D721Med (cell line): Measurements from ENCODE around the gene SCN1A.
A peak's percentile ranks its signal among the peaks of the same experiment; 100 is the strongest.

ENCODE experiments used
- DNase-seq: peaks from one replicate; pipeline ENCODE4 v3.0.0; 2011; ENCODE audit warnings: low spot score; ENCODE audit not compliant: insufficient read length
- FAIRE-seq: peaks from 2 replicates; lab custom pipeline; 2011; peaks lifted over from hg19 to GRCh38; lab: Jason Lieb, UNC
- TF ChIP-seq, protein P1 (sequence below): IDR thresholded peaks from 2 replicates; pipeline ENCODE4 v1.5.1; 2012; ENCODE audit warnings: mild to moderate bottlenecking, control low read depth; ENCODE audit not compliant: insufficient read depth; ENCODE audit errors: missing control alignments

SCN1A gene

DNA sequence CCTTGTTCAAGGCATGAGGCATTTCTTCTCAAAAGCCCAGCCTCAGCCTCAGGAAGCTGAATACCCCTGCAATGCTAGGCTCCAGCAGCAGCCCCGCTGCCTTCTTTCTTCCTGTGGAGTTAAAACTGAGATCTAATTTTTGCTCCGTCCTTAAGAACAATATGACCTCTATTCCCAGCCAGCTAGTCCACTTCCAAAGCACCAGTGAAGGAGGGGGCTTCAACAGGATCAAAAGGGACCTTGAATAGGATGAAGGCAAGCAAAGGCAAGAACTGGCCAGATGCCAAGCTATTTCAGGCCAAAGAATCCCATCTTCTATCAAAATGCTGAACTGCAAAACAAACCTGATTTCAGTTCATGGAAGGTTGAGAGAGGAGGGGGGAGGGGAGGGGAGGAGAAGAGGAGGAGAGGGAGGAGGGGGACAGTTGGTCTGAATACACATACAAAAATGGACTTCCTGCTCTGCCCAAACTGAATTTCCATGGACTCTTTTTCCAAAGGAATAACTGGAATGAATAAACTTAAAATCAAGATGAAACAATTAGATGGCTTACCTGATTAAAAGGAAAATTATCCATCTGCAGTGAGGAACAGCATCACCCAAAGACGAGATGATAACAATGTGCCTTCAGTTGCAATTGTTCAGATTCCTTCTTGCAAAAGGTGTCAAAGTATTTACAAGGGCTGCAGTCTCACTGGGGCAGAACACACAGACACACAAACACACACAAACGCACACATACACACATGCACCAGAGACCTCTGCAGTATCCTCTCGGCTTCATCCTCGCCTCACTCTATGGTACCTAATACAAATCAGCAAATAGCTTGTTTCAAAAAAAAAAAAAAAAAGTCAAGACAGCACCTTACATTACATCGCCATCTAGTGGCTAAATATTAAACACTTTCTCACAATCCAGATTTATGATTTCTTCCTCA is at the start of gene SCN1A:
Gene SCN1A, minus strand, starts transcription at position 804 of the 939 bp plus-strand sequence. CDS start 54,399 bp downstream, outside the sequence.
- peak; percentile 46 for FAIRE-seq
- no peak for DNase-seq
- TF ChIP-seq, protein P1, sequence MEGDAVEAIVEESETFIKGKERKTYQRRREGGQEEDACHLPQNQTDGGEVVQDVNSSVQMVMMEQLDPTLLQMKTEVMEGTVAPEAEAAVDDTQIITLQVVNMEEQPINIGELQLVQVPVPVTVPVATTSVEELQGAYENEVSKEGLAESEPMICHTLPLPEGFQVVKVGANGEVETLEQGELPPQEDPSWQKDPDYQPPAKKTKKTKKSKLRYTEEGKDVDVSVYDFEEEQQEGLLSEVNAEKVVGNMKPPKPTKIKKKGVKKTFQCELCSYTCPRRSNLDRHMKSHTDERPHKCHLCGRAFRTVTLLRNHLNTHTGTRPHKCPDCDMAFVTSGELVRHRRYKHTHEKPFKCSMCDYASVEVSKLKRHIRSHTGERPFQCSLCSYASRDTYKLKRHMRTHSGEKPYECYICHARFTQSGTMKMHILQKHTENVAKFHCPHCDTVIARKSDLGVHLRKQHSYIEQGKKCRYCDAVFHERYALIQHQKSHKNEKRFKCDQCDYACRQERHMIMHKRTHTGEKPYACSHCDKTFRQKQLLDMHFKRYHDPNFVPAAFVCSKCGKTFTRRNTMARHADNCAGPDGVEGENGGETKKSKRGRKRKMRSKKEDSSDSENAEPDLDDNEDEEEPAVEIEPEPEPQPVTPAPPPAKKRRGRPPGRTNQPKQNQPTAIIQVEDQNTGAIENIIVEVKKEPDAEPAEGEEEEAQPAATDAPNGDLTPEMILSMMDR = peak; percentile 69

DNA sequence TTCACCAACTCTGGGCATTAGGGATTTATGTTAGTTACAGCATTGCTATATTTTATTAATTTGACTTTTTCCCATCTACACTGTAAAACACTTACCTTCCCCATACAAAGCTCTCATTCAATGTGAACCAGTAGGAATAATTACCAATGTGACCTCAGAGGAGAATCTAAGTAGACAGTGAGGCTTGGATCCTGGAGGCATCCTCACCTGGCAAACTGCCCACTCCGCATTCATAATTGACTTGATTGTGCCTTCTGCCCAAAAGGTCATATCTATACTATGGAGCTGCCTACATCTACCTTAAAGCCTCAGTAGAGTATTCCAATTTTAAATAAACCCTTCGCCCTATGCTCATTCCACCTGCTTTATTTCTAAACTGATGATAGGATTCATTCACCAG is 45.4 kb upstream of the SCN1A start:
- TF ChIP-seq, protein P1 = no peak
- FAIRE-seq (no peak), DNase-seq (no peak)

DNA sequence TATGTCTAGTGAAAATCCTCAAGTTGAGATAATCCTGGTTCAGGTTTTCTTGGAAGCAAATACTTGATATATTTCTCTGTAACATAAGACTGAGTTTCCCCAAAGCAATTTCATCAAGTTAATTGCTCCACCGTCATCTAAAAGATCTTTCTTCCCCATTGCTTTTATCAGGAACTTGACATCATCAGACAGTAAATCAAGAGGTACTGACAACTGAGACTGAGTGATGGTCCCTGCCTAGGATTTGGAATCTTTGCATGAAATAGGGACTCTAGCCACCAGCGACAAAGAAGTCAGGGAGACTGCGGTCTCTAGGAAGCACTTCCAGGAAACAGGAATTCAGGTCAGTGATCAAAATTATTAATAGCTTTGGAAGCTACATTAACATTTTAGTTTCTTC is 43.4 kb upstream of the SCN1A start:
- FAIRE-seq (no peak), DNase-seq (no peak)
- TF ChIP-seq, protein P1 = no peak

DNA sequence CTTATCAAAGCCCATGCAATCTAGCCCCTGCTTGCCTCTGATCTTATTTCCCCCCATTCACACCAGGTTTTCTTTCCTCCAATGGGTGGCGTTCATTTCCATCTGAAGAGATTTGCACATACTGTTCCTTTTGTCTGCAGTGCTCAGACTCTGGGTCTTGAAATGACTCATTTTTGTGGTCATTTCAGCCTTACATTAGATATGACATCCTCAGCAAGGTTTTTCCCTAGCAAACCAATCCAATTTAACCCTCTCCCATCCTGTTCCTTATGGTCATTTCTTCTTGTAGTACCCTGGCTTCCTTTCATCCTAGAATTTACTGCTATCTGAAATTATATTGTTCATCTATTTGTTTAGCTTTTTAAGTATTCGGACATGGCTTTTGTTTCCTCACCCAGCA is 42.5 kb upstream of the SCN1A start:
- TF ChIP-seq, protein P1 = no peak
- DNase-seq (no peak), FAIRE-seq (no peak)

DNA sequence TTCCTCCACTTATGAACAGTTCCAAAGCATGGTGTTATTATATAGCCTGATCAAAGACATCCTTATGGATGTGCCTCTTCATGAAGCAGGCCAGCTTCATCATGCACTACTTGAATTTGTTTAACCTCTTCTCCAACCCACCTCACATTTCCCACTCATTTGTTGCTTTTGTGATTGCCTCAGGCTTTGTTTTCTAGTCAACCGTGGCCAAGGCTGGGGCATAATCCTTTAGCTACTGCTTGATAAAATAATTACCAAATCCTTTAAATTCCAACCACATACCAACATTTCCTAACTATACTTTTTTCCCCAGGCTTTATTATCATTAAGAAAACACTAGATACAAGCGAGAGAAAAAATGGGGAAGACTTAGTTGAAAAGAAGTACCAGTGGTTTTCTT is 39.6 kb upstream of the SCN1A start:
- DNase-seq (no peak), FAIRE-seq (peak; percentile 6)
- TF ChIP-seq, protein P1 = no peak

DNA sequence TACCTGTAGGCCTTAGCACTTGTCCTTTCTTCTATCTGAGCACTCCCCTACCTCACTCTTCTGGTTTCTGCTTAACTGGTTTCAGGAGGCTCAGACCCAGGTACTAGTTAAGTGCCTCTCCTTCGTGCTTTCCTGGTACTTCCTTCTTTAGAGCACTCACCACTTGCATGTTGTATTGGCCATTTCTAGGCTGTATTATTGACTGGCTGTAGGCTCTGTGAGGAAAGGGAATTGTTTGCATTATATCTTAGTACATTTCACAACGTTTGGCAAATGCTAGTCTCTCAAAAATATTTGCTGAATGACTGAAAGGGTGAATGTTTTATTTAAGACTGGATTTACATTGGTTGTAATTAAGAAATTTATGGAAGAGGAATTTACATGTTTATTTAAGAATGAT is 36.0 kb upstream of the SCN1A start:
- FAIRE-seq = no peak
- TF ChIP-seq, protein P1 = no peak
- no peak for DNase-seq

DNA sequence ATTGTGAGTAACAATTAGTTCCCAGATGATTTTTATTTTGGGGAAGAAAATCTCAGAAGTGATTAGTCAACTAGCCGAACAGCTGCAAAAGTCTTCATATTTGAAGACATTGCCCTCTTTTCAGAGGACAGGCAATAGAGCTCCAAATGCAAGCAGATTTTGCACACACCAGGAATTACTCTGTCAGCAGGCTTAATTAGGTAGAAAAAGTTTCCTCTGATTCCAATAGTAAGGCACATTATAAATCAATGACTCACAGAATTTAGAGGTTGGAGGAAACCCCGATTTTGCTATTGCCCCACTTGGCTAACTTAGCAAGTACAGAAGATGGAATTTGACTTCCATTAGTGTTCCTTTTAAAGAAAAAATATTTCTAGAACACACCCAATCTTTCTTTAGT is 30.7 kb upstream of the SCN1A start:
- TF ChIP-seq, protein P1 = no peak
- DNase-seq = no peak

More for the DNA sequence above, 30.7 kb upstream of the SCN1A start:
- no peak for FAIRE-seq
